Measurements from ENCODE around the gene CENPQ.

The CENPQ gene

DNA sequence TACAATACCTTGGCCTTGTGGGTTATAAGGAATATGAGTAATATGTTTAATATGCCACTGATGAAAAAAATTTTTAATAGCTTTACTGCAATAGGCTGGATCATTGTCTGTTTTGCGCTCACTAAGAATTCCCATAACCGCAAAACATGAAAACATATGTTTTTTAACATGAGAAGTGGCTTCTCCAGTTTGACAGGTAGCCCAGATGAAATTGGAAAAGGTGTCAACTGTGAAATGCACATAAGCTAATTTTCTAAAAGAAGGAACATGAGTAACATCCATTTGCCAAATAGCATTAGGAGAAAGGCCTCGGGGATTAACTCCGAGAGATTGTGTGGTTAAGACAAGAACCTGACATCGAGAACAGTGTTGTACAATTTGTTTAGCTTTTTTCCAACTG, 41.5 kb downstream of the CENPQ start:
- no peak for DNase-seq

DNA sequence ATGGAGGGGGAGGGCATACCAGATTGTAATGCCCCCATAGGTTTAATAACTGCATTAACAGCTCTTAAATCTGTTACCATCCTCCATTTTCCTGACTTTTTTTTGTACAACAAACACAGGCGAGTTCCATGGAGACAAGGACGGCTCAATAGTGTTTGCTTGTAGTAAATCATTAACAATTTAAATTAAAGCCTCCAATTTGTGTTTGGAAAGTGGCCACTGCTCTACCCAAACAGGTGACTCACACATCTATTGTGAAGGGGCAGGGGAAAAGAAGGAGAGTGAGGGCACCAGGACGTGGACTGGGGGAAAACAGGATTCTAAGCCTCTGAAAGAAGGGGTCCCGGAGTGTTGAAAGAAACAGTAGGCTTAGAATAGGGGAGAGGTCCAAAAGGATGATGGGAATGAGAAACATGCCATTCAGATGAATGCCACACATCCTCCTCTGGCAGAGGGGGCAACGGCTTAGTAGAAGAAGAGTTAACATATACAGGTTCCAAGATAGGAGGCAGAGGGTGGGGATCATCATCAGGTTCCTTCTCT, 43.5 kb downstream of the CENPQ start:
- no peak for DNase-seq

DNA sequence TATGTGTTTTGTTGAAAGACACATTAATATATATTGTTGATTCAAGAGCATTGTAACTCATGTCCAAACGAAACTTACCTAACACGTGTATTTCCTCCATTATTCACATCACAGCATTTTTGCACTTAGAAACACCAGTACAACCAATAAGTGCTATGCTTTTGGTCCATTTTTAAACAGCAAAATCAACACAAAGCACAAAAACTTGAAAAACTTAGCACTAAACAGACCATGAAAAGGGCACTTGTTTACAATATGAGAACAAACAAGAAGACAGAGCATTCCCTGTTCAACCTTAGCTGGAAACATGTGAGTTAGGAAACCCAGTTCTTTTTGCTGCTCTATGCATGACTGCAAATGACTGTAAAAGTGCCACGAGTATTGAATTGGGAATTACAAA, 46.2 kb downstream of the CENPQ start:
- no peak for DNase-seq

- no peak for DNase-seq
These were observed 50.2 kb downstream of the CENPQ start for GRCh38 chr6:49513153-49513989.

DNA sequence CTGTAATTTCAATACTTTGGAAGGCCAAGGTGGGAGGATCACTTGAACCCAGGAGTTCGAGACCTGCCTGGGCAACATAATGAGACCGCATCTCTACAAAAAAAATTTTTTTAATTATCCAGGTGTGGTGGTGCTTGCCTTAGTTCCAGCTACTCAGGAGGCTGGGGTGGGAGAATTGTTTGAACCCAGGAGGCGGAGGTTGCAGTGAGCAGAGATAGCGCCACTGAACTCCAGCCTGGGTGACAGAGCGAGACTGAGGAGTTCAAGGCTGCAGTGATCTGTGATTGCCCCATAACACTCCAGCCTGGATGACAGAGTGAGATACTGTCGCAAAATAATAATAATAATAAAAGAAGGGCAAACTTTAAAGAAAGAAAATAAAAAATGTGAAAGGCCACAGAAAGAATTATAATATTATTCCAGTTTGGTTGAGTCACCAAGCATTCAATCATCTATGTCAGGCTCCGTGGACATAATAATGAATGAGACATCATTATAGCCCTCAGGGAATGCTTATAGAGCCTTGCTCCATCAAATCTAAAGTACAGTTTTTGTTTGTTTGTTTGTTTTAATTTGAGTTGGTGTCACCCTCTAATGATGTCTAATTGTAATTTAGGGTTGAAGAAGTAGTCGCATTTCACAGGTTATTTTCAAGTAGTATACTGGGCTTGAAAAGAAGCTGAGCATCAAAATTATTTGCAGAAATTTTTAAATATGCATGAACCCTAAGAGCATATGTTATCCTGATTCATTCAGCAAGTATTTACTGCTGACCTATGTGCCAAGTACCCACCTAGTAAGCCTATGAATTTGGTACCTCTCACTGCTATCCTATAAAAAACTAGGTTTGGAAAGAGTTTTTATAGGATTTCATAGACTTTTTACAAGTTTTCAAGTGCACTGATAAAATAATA, 51.7 kb downstream of the CENPQ start:
- no peak for DNase-seq

DNA sequence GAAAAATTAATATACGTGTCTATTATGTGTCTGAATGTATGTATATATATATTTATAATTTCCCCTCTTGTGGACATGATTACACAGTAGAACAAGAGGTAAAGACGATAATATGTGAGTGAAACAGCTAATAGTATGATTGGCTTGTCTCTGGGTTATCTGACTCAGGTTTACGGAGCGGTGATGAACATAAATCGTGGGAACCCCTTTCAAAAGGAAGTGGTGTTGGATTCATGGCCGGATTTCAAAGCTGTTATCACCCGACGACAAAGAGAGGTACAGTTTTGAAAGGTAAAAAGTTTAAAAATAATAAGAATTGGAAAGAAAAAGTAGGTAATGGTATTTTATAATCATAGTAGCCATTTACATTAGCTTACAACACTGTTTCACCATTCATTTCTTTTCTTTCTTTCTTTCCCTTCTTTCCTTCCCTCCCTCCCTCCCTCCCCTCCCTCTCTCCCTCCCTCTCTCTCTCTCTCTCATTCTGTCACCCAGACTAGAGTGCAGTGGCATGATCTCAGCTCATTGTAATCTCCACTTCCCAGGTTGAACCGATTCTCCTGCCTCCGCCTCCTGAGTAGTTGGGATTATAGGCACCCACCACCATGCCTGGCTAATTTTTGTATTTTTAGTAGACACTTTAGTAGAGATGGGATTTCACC, 52.4 kb downstream of the CENPQ start:
- DNase-seq, result no peak

GRCh38 chr6:49516147-49516505, 53.0 kb downstream of the CENPQ start:
- DNase-seq, result no peak

DNA sequence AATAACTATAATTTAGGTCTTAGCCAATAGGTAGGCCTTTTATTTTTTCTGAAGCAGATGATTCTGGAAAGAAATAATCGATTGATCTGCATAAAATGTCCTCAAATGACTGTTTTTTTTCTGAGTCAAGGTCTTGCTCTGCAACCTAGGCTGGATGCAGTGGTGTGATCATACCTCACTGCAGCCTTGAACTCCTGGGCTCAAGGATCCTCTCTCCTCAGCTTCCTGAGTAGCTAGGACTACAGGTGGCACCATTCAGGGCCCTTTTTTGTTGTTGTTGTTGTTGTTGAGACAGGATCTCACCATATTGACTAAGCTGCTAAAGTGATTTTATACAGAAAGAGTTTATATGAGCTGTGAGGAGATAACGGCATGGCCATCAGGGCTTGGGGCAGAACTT, 54.7 kb downstream of the CENPQ start:
- no peak for DNase-seq

DNA sequence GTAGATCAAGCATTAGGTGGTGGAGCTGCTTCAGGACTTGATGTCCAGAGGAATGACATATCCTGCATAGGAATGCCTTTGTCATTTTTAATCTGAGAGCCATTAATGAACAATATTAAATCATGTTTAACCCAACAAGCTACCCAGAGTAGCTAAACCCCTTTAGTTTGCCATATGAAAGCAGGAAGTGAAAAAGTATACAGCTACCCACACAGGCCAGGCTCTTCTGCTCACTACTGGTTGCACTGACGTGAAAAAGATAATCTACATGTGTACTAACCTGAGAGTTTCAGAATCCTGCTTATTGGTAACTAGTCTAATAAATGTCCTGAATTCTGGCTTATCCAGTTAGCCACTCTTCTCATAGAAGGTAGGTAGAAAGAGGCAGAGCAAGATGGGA, 56.5 kb downstream of the CENPQ start:
- no peak for DNase-seq

GRCh38 chr6:49522710-49523593, 59.8 kb downstream of the CENPQ start:
- DNase-seq, result no peak

- DNase-seq, result no peak
These were observed 60.7 kb downstream of the CENPQ start for GRCh38 chr6:49523901-49524300.

DNA sequence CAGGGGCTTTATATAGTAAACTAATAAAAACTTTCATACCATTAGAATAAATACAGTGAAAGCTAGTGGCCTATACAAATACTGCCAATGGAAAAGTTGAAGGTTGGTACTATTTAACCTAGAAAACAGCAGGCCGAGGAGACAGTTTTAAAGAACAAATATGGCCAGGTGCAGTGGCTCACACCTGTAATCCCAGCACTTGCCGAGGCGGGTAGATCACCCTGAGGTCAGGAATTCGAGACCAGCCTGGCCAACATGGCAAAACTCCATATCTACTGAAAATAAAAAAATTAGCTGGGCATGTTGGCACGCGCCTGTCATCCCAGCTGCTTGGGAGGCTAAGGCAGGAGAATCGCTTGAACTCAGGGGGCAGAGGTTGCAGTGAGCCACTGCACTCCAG, 61.4 kb downstream of the CENPQ start:
- DNase-seq, result no peak

DNA sequence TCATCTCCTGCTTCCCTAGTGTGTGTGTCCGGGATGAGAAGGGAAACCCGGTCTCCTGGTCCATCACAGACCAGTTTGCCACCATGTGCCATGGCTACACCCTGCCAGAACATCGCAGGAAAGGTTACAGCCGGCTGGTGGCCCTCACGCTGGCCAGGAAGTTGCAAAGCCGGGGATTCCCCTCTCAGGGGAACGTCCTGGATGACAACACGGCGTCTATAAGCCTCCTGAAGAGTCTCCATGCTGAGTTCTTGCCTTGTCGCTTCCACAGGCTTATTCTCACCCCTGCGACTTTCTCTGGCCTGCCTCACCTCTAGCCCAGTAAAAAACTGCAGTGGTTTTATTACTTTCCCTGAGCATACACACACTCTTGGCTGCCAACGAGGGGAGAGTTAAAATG, 63.4 kb downstream of the CENPQ start:
- no peak for DNase-seq

GRCh38 chr6:49527320-49527719, 64.2 kb downstream of the CENPQ start:
- no peak for DNase-seq

- DNase-seq, result no peak
These were observed 65.4 kb downstream of the CENPQ start for GRCh38 chr6:49528571-49528970.

DNA sequence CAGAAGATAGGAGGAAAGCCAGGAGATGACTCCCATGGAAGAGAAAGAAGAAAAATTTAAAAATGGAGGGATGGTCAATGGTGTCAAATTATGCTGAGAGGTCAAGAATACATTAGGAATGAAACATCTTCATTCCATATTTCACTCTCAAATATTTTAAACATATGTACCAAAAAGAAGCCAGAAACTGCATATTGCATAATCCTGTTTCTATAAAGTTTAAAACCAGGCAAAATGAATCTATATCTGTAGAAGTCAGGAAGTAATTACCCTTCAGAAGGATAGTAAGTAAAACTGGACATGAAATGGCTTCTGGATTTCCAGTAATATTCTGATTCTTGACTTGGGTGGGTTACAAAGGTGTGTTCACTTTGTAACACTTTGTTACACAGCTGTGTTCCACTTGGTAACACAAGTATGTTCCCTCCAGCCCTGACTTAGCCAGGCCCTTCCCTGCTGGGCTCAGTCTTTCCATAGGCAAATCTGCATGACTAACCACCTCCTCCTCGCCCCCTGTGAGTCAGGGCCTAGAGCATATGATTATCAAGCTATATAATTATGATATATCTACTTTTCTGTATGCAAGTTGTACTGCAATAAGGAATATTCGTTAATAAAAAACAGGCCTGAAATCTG, 67.1 kb downstream of the CENPQ start:
- DNase-seq, result no peak

DNA sequence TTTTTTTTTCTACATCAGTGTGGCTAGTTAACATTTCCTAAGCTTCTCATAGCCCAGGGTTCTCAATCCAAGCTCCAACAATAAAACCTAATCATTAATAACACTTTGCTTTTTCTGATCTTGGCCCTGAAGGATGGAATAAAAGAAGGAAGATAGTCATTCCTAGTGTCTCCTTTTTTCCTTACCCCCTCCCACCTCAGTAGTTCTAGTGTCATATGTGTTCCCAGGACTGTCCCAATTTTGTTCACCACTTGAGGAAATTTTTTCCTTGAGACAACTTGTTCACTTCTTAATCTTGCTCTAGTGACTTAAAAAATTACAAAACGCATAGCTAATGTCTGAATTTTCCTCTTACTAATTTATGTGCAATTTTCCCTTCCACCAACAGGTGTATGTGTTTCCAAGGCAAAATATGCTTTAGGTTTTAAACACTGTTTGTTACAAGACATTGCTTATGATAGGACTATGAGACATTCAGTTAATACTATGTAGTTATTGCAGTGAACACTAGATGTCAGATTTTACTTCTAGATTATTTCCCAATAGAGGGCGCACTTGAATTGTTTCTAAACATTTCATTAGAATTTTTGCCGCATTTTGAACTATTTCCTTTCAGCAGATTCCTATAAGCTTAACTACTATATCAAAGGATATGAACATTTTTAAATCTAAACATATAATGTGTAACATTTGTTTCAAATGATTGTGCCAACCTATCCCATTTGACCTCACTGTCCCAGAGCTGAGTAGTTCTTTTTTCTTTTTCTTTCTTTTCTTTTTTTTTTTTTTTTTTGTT, 68.8 kb downstream of the CENPQ start:
- DNase-seq, result peak in 2 of 51 donors; percentile 1 to 14

DNA sequence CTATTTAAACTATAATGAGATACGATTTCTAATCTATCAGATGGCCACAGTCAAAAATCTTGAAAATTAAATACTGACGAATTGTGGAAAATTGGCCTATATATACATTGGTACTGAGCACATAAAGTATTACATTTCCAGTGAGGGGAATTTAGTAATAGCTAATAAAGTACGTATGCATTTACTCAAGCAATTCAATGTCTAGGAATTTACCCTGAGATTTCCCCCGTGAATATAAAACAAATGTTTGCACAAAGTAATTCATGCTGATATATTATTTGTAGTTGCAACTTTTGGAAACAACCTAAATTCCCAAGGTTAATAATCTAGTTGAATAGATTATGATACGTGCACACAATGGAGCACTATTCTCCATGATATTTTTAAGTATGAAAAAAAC, 72.6 kb downstream of the CENPQ start:
- no peak for DNase-seq

GRCh38 chr6:49539102-49539501, 75.9 kb downstream of the CENPQ start:
- no peak for DNase-seq

- DNase-seq, result no peak
These were observed 77.4 kb downstream of the CENPQ start for GRCh38 chr6:49540614-49541013.

All from hypothalamus (tissue), 51 donors.